ENCODE measurements around the gene ADORA3.
"Not testable (repeated sequence)": the region's sequence is repeated elsewhere in the genome, so short reads cannot be mapped to it uniquely, and the experiment has no call there.

ADORA3 gene

GRCh38 chr1:111503585-111504060 lies at the start of gene ADORA3, which contains the start of gene TMIGD3:
ADORA3 (minus strand) TSS chr1:111503633; CDS start chr1:111503354, 279 bp downstream.
TMIGD3 (minus strand) TSS chr1:111503633; CDS start chr1:111503354, 279 bp downstream.
- no peak for DNase-seq

DNA sequence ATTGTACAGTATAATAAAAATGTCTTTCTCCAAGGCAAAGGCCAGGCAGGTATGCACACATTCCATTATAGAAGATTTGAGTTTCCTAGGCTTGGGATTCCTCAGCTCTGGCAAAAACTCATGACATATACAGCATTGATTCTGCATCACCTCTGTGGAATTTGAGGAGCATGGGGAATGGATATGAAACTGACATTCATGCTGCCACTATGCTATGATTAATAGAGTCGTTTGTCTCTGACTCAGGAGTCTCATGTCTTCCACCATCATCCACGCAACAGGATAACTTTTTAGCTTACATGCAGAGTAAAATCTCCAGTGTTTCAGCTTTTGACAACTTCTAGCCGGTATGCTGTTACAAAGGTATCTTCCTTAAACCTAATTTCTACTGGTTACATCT lies 49.8 kb upstream of the ADORA3 start:
- DNase-seq, result no peak

DNA sequence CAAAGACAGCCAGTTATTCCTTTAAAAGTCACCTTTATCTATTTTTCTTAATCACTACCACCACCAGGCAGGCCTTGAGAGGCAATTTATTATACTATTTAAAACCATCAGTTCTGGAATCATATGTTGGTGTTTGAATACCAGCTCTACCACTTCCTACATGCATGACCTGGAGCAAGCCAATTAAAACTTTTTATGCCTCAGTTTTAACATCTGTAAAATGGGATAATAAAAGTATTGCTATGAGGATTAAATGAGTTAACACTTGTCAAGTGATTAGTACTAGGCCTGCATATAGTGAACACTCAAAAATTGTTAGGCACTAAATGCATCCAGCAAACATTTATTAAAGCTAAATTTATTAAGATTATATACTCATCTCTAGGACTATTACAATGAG lies 49.2 kb upstream of the ADORA3 start:
- no peak for DNase-seq

DNA sequence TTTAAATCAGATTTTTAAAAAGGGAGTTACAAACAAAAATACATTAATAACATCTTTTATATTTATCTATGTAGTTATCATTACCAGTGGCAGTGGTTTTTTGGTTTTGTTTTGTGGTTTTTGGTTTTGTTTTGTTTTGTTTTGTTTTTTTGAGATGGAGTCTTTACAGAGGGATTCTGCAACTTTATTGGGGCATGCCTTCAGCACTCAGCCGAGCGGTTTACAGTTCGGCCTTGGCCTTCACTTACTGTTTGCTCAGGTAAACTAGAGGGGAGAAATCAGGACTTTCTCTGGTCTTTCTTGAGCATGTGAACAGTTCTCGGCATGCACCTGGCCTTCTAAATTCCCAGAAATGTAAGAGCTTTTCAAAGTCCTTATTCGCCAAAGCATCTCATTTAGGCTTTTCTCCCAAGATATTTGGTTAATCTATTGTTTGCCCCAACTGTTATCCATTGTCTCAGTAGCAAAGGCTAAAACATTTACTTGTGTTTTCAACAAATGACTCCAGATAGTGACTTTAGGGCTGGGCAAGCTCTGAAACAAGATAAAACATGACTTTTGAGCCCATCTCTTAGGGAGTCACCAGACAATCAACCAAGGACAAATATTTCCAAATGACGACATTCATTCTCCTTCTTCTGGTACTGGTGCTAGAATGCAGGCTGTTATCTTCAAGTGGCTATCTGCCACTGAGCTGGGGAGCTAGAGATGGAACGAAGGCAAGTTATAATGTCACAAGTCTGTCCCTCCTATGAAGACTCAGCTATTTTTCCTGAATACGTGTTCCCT lies 48.4 kb upstream of the ADORA3 start:
- no peak for DNase-seq

DNA sequence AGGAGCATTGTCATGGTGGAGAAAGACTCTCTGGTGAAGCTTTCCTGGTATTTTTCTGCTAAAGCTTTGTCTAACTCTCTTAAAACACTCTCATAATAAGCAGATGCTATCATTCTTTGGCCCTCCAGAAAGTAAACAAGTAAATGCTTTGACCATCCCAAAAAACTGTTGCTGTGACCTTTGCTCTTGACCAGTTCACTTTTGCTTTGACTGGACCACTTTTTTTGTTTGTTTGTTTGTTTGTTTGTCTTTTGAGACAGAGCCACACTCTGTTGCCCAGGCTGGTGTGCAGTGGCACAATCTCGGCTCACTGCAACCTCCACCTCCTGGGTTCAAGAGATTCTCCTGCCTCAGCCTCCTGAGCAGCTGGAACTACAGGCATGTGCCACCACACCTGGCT lies 44.4 kb upstream of the ADORA3 start:
- DNase-seq, result not testable (repeated sequence)

DNA sequence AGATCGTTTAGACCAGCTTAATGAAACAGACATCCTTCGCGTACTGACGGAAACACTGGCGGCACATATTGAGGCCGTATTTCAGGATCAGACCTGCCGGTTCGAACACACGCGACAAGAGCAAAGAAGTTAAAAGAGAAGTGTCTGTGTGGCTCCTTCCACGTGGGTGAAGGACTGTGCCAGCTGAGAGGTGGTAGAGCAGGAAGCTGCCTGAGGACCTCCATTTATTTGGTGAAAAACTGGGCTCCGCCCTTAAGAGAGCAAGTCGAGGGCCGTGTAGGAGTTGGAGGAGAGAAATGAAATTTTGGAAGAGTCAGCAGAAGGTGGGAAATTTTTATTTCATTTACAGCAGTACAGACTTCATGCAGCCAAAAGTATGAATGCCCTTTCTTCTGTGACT lies 38.8 kb upstream of the ADORA3 start:
- no peak for DNase-seq

DNA sequence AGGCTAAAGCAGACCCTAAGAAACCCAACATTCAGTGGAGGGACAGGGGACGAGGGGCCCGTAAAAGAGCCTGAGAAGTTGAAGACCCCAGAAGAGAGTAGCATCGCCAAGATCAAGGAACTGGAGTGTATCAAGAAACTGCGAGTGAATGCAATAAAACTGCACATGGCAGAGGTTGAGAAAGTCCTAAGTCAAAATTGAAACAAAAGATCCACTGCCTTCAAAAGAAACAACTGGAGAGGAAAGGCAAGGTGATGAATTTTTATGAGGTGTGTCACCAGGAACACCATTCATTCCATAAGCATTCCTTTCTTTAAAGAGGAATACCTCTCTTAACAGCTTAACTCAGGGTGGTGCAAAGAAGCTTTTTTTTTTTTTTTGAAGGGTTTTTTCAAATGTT lies 38.3 kb upstream of the ADORA3 start:
- DNase-seq, result no peak

- no peak for DNase-seq
Measured at GRCh38 chr1:111540928-111541327, 37.5 kb upstream of the ADORA3 start.

DNA sequence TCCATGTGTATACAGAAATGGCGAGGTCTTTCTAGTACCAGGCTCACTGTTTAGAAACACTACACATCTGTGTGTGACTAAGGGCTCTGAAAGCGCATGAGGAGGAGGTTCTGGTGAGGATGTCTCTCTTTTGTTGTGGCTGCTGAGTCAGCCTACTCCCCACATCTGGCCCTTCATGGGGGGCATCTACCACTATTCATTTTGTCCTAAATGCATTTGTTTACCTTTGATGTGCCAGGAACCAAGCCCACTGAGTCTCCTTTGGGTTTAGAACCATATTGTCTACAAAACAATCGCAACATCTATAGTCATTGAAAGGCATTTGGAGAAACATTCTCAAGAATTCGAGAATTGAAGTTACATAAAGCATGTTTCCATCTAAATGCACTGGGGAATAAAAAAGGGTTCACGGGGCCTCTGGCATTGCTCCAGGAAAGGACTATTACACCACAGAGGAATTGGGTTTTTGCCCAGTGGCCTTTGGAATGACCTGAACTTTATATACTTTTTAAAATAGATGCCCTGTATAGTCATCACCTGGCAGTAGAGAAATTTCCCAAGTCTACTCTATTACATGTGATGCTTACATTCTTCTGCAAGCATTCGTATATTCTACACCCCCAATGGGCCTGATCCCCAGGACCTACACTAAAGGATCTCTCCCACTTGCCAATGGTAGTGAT lies 35.1 kb upstream of the ADORA3 start:
- peak; percentile 3 for DNase-seq

GRCh38 chr1:111535256-111536191 lies 32.1 kb upstream of the ADORA3 start:
- DNase-seq, result no peak

GRCh38 chr1:111520053-111520452 lies 16.6 kb upstream of the ADORA3 start:
- DNase-seq, result no peak

GRCh38 chr1:111517469-111518225 lies 14.2 kb upstream of the ADORA3 start:
- DNase-seq, result no peak

DNA sequence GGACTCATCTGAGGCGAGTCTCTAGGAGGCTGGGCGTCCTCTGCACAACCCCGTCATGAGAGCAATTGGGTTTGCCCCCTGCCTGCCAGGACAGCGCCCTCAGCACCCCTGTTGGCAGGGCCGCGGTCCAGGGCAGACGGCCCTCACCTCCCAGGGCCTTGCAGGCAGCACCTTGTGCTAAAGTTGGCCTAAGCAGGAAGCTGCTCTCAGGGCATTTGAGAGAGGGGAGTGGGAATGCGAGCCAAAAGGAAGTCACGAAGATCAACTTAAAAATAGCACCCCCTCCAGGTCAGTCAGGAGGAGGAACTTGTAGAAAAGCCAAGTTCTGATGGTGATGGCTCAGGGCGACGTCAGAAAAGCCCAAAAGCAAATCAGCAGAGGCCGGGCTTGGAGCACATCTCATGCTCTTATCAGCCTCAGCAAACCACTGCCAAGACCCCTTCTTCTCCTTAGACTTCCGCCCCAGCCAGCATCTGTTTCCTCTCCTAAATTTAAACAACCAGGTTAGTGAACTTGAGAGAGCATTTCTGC lies 12.6 kb upstream of the ADORA3 start:
- DNase-seq, result no peak

DNA sequence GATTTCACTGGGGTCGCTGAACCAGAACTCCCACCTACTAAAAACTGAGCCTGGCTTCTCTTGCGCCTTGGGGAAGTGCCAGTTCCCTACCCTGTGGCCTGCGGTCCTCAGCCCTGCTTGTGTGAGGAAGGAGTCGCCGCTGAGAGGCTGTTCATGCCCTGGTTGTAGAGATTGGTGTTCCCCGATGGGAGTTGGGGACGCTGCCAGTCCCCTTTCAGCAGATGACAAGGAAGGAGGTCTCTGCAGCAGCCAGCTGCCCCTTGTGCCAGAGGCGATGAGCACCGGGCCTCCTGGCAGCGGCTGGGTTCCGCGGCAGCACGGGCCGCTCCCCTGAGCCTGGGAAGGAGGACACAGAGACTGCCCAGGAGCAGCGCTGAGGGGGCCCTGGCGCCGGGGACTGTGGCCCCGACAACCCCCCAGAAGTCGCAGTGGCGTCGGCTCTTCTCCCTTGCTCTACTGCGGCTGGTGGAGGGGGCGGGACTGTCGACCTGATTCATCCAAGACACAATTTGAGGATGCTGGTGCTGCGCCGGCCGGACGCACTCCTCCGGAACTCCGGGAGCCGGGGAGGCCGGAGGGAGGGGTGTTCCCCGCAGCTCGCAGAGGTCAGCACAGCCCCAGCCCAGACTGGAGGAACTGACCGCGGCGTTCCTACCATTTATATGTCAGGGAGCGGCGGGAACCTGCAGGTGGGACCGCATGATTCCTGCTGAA lies 12.0 kb upstream of the ADORA3 start:
- no peak for DNase-seq

DNA sequence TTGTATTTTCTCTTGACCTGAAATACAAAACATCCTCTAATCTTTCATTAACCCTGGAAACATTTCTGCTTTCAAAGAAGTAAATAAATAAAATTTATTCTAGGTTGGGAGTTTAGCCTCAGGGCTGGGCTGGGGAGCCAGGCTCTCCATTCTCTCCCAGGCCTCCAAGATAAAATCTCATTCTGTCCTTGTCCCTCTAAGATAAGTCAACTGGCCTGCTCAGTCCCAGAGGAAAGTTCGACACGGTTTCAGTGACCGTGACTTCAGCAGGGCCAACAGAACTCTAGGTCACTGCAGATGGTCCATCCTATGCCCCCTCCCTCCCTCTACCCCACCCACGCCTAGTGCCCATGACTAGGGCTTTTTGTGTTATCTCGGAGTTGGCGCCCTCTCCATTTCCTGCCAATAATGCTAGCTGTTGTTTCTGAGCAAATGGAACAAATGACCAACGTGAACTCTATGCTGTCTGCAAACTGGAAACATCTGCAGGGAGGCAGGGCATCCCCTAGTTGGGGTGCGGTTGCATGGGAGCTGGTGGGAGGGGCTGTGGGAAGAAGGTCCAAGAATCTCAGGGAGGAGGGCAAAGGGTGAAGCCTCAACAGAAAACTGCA lies 10.1 kb upstream of the ADORA3 start:
- no peak for DNase-seq

DNA sequence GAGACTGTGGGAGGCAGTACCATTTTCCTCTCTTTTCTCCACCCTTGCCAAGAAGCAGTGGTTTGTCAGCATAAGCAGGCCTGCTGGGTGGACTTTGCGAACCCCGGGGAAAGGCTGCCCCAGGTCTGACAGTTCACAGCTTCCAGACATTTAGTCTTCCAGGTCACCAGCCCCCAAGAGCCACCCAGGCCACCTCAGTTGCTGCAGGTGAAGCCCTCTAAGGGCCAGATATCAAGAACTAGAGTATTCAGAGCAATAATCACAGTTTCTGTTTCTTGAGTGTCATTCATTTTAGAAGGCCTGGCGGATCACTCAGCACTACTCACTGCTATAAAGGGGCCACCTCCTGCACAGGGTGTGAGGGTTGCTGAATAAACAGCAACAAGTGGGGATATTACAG lies 9.5 kb upstream of the ADORA3 start:
- DNase-seq, result no peak

- no peak for DNase-seq
Measured at GRCh38 chr1:111512132-111512889, 8.9 kb upstream of the ADORA3 start.

GRCh38 chr1:111511370-111511769 lies 7.9 kb upstream of the ADORA3 start:
- no peak for DNase-seq

DNA sequence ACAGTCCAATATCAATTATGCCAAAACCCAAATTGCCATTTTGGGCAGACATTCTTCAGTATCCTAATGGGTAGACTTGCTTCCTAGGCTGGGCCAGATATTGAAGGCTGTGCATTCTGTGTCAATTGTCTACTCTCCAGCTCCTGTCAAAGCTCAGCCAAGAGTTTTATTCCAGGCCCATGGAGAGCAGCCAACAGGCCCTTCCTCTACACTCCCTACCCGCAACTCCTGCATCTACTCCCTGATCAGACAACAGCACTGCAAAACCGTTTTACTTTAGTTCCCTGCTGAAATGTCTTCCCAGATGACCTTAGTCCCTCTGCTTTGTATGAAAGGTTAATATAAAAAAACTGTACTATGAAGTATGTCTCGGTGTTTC lies 6.6 kb upstream of the ADORA3 start:
- DNase-seq, result no peak
